GM18867 (cell line): ENCODE results near the gene KIF21B.
"Not testable (repeated sequence)": the region's sequence is repeated elsewhere in the genome, so short reads cannot be mapped to it uniquely, and the experiment has no call there.

Experiments
- ATAC-seq: cut with Tn5 transposase; IDR thresholded peaks from one replicate; pipeline ENCODE4 v1.9.1; 2021; ENCODE audit warnings: mild to moderate bottlenecking, moderate library complexity; ENCODE audit not compliant: unreplicated experiment

Gene KIF21B

GRCh38 chr1:200949626-200950025 is 73.9 kb downstream of the KIF21B start:
- no peak for ATAC-seq

DNA sequence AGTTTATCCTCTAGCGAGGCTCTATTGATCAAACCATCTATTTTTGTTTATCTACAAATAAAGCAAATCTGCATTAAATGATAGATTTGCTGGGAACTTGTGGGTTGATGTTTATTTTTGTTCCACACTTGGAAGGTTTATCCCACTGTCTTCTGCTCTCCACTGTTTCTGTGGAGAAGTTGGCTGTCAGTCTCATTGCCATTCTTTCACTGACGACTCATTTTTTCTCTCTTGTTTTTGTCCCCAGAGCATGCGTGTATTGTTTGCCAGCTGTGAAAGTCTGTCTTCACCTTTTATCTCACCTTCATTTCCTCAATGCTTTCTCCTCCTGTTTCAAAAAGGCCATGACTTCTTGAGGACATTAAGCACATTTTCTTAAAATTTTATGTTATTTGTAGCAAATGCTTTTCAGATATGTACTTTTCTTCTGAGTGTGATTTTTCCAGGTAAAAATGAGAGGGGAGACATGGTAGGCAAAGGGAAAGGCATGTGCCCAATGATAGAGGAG is 76.4 kb downstream of the KIF21B start:
- no peak for ATAC-seq

DNA sequence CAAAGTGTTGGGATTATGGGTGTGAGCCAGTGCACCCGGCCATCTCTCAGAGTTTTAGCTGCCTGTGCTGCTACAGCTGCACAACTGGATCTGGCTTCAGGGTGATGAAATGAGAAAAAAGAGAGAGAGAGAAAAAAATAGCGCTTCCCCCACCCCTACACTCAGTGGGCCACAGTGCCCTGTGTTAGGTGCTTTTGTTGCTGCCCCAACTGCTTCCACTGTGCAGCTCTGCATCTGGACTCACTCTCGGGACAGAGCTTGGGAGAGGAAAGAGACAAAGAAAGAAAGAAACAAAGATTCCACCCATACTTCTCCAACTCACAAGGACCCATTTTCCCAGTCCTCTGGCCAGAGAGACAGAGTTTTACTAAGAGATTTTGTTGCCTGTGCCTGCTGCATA is 78.4 kb downstream of the KIF21B start:
- no peak for ATAC-seq

- ATAC-seq, result no peak
Observed at GRCh38 chr1:200938955-200939354, 84.6 kb downstream of the KIF21B start.

GRCh38 chr1:200935286-200935962 is 88.1 kb downstream of the KIF21B start:
- ATAC-seq, result not testable (repeated sequence)

GRCh38 chr1:200934676-200935245 is 88.8 kb downstream of the KIF21B start:
- ATAC-seq, result no peak

DNA sequence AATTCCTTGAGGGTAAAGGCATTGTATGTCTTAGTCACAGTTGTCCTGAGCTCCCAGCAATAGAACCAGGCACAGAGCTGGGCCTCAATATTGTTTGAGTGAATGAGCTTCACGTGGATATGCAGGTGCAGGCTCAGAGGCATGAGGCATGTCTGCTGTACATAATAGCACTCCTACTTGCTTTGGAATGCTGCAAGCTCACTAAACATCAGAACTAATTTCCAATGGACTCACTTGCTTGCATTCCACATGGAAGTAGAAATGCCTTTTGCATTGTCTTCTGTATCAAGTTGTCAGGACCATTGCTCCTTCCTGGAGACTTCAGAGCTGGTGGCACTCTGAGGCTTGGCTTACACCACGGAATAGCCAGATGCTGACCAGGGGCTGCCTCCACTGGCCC is 91.7 kb downstream of the KIF21B start:
- no peak for ATAC-seq

- not testable (repeated sequence) for ATAC-seq
Observed at GRCh38 chr1:200930285-200930684, 93.2 kb downstream of the KIF21B start.

DNA sequence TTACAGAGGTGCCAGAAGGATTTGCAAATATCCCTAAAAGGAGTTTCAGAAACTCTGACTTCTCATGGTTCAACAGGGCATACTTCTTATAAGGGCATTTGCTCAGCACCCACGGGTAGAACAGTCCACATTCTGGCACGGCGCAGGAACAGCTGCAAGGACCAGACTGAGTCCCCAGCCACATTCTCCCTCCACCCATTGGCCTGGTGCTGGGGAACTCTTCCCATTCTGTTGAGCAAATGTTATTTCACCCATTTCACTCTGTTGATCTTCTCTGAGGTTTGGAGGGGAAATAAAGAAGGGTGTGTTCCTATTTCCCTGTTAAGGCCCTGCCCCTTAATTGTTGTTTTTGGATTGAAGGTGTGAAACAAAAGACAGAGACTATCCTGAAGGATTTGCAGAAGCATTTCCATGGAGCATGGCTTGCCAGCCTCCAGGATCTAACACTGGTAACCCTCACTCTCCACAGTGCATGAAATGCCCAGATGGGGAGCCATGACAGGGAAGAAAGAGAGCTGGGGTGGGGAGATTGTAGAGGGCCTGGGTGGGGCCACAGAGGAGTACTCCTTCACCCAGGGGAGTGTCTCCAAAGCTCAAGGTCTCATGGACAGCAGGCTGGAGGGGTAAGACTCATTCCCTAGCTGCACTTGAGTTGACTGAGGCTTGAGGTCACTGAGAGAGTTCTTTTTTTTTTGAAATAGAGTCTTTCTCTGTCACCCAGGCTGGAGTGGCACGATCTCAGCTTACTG is 93.8 kb downstream of the KIF21B start:
- ATAC-seq, result no peak

DNA sequence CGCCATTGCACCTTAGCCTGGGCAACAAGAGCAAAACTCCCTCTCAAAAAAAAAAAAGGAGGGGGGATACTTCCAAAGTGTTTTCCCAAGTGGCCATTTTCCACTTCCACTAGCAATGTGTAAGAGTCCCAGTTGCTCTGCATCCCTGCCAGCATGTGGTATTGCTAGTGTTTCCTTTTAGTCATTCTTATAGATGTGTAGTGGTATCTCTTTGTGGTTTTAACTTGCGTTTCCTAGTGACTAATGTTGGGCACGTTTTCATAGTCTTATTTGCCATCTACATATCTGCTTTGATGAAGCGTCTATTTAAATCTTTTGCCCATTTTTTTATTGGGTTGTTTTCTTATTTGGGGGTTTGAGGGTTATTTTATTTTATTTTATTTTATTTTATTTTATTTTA is 97.7 kb downstream of the KIF21B start:
- ATAC-seq, result no peak

- ATAC-seq, result no peak
Observed at GRCh38 chr1:200923601-200924000, 99.9 kb downstream of the KIF21B start.

GRCh38 chr1:200922406-200922805 is 101.1 kb downstream of the KIF21B start:
- ATAC-seq, result no peak

DNA sequence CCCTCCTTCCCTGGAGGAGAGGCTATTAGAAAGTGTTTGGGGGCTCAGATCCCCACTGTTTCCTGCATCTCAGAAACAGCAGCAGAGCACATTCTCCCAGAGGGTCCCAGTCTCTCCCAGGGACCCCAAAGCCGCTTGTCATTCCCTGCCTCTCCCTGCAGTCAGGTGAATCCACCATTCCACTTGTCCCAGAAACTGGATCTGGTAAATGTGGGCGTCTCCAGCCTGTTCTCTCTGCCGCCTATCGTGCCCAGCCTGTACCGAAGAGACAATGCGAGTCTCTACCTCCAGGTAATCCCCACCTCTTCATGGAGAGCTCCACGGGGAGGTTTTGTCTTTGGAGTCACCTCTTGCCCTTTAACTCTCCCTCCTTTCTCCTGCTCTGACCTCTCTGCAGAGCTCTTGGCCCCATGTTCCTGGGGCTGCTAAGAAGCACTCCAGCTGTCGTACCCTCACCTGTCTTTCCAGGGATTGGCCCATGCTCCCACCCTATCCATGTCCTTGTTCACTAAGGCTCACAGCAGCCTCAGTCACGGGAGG is 101.9 kb downstream of the KIF21B start:
- ATAC-seq, result no peak
